NCI-H82 (cell line): ENCODE measurements around the gene SWI5.

Experiments
- DNase-seq: peaks from one replicate; lab custom pipeline; 2025; lab: John Stamatoyannopoulos, UW

SWI5 gene

DNA sequence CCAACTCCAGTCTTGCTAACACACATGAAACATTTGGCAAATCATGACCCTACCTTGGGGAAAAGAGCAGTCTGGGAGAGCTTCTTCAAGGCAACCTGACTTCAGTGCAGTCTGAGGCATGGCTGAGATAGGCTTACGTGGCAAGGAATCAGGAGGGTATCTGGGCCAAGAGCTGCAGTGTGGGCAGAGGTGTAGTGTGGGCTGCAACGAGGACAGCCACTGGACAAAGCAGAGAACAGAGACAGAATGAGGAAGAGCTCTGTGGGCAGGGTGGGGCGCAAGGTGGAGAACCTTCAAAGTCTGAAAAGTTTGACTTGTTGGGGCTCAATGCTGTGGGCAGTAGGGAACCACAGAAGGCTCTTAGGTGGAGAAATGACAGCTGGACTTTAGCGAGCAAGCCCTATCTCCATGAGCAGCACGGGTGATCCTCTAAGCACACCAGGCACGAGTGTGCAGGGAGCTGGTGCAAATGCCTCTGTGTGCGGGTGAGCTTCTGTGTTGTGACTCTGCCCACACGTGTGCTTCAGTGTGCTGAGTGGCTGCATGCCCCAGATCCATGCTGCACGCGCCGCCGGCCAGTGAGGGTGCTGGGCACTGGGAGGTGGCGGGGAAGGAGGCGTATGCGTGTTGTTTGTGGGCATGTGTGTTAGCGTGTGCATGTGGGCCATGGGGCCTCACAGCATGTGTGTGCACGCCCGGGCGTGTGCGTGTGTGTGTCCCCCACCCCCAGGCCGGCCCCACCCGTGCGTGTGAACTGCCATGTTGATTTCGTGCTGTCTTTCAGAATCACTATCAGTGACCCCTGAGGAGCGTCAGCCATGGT, 23.5 kb upstream of the SWI5 start:
- DNase-seq = no peak

DNA sequence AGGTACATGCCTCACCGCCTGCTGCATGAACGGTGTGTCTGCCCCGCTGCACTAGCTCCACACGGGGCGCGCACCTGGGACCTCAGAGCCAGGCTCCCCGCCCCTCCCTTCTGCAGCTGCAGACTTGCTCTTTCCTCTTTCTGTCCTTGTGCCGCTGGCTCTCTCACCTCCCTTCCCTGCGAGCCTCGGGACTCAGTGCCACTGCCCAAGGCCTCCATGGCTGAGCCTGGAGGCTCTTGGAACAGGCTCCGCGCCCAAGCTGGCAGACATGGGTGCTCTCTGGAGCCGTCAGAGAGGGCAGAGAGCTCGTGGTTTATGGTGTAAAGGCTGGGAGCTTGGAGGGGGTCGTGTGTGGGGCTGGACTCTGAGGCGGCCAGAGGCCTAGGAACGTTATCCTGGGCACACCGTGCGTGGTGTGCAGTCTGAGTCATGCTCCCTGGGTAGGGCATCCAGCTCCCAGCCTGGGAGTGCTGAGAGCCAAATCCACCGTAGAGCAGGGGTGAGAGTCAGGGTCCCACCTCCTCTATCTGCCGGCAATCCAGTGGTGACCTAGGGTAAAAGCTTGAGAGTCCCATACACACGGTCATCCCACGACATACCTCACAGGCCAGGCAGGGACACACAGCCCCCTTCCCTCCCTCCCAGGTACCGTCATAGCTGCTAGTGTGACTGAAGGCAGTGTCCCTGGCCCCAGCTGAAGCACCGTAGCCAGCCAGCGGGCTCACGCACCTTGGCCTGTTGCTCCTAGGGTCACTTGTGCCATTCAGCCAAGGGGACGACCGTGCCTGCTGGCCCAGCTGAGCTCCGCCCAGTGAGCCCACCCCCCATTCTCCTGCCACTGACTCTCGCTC, 22.7 kb upstream of the SWI5 start:
- no peak for DNase-seq

DNA sequence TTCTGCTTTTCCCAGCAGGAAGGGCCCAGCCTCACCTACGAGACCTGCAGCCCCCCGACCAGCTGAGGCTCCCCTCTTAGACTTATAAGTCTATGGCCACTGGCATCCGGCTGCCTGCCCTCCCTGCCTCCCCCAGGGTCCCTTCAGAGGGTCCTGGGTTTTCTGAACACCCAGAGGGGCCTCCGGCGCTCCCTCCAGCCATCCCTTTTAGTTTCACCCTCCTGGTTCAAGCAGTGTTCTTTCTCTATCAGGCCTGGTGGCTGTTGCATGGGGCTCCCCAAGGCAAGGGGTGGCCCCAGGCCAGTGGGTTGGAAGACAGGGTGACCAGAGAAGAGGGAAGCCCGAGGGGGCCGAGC, 22.1 kb upstream of the SWI5 start:
- no peak for DNase-seq

DNA sequence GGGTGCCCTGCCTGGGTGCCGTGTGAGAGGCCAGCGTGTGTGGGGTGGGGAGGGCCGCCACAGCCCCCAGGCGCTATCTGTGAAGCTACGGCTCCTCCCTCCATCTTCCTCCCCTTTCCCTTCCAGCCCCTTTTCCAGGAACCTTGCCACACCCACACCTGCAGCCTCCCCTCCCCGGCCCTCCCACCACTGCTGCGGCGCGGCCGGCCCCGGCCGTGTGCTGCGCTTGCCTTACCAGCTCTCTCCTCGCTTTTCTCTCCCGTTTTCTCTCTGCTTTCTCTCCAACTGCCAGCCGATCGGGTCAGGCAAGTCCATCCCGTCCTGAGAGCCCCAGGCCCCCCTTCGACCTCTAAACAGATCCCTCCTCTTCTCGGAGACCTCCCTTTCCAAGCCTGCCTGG, 21.7 kb upstream of the SWI5 start:
- no peak for DNase-seq

DNA sequence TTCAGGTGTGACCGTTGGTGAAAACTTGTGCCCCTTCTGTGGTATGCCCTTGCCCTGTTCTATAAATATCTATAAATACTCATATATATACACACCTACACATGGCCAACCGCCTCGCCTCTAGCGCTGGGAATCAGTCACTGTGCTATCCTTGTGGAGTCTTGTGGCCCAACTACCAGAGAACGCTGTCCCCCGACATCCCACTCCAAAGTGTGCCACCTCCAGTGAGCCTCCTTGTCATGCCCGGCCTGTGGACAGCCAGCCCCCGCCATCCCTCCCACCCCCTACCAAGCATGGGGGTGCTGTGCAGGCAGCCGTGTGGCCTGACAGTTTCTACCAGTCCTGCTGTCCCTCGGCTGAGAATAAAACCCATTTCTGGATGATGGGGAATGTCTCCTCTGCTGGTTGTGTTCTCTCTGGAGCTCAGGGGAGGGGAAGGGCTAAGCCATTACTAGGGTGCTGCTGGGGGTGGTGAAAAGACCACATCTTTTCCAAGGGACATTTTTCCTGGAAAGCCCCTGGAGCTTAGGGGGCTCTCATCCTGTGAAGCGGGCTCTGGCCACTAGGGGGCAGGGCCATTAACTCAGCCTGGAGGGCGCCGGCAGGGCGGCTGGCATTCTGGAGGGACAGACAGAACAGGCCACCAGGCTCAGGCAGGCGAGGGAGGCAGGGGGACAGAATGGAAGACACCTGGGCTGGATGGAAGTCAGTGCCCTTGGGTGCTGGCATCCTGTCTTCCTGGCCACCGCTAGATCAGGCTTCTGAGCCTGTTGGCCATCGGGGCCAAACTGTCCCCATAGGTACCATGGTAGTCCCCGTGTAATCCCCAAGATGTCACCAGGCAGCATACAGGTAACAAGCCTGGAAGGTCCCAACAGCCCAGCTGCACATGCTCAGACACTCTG, 21.0 kb upstream of the SWI5 start:
- DNase-seq = peak; percentile 85

DNA sequence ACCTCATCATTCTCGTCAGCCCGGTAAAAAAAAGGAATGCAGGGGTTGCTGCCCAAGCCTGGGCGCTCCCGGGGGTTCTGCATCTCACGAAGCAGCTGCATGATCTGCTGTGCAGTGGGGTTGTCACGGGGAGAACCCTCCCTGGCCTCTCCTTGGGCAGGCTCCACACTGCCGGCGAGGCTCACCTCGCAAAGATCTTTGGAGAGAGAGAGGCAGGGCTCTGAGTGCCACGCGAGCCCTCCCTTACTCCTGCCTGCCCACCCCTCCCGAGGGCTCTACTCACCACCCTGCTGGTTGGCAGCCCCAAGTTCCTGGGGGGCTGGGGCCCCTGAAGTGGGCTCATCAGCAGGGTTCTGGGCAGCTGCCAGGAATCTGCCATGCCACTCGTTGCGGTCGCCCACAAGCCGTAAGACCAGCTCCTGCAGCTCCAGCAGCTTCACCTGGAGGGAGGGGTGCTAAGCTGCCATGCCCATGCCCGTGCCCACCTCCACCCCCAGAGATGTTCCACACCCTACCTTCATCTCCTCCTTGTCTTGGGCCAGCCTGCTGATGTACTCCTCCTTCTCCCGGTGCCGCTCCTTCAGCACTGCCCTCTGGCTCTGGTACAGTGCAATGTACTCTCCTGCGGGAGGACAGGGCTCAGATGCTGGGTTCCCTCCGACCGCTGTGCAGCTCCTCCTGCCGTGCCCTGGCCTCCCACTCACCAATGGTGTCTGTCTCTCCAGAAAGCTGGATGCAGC, 18.8 kb upstream of the SWI5 start:
- no peak for DNase-seq

DNA sequence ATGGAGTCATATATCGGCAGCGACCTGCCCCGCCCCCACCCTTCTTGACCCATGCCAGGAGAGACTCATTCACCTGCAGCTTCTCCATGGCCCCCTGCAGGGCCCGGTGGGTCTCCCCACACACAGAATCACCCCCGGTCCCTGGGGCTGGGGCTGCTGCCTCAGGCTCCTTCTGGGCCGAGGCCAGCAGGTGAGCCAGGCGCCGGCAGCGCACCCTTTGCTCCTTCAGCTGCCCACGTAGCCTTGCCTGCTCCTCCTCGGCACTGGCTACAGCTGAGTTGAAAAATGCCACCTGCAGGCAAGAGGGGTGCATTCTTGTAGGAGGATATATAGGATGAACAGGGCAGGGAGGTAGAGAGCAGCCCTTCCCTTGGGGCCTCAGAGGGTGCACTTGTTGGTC, 18.2 kb upstream of the SWI5 start:
- DNase-seq = no peak

DNA sequence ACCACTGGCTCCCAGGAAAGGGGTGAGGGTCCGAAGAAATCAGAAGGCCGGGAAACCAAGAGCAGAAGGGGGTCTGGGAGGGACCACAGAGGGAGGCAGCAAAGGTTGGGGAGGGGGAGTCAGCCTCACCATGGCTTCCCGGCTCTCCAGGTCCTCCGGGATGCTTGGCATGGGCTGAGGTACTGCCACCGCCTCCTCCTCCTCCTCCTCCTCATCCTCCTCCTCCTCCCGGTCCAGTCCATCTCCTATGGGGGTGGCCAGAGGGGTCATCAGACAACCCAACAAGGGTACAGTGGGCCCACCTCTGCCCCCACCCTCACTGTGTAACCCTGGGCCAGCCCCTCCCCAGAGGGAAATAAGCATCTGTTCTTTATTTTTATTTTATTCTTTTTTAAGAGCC, 17.8 kb upstream of the SWI5 start:
- no peak for DNase-seq

DNA sequence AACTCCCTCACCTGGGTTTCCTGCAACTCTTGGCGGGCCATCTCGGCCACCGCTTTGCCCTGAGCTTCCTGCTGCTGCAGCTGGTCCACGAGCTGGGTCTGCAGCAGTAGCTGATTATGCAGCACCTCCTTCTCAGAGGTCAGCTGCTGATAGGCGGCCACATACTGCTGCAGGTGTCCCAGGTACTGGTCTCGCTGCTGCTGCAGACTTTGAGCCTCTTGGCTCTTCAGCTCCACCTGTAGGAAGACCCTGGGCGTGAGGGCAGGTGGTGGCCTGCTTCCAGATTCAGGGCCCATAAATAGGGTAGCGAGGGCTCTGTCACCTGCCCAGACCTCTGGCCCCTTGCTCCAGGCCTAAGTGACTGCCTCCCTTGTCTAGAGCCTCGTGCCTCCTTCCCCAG, 16.9 kb upstream of the SWI5 start:
- no peak for DNase-seq

DNA sequence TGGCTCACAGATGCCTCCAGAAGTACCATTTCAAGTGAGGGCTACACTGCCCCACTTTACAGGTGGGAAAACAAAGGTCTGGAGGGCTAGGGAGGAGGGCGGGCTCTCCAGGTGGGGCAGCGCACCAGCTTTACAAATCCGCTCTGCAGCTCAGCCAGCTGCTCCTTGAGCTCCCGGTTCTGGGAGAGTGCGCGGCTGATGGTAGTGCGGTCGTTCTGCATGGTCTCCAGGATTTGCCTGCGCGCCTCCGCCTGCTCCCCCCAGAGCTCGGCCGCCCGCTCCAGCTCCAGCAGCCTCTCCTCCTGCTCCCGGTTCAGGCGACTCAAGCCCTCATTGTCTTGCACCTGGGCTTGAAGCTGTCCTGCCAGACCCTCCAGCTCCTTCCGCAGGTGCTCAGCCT, 15.7 kb upstream of the SWI5 start:
- no peak for DNase-seq

DNA sequence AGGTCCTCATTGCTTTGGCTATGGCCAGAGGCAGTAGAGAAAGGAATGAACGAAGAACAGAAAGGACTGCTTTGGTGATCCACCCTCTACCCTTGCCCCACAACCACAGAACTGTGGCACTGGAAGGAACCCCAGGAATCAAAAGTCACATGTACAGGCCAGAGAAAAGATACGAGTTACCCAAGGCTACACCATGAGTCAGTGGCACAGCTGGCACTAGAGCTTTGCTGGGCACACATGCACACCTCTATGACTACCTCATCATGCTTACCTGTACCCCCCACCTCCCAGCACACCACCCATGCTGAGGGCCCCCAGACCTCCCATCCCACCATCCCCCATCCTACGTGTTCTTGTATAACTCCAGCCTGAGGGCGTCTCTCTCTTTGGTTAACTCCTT, 13.4 kb upstream of the SWI5 start:
- no peak for DNase-seq

DNA sequence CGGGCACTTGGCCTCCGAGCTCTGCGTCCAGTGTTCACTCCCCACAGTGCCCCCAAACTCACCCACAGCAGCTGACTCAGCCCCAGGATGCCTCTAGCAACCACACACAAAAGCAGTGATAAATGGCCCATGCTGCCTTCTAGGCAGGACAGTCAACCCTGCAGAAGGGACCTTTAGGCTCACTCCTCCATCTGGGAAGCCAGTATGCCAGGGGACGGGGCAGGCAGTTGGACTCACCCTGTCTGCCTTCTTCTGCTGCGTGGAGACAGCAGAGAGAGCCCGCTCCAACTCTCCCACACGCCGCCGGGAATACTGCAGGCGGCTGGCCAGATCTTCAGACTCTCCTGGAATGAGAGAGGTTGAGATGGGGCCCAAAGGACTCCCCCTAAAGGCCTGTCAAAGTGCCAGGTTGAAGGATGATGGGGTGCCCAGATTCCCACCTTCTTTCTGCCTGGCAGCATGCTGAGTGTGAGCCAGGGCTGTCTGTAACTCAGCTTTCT, 10.7 kb upstream of the SWI5 start:
- no peak for DNase-seq

DNA sequence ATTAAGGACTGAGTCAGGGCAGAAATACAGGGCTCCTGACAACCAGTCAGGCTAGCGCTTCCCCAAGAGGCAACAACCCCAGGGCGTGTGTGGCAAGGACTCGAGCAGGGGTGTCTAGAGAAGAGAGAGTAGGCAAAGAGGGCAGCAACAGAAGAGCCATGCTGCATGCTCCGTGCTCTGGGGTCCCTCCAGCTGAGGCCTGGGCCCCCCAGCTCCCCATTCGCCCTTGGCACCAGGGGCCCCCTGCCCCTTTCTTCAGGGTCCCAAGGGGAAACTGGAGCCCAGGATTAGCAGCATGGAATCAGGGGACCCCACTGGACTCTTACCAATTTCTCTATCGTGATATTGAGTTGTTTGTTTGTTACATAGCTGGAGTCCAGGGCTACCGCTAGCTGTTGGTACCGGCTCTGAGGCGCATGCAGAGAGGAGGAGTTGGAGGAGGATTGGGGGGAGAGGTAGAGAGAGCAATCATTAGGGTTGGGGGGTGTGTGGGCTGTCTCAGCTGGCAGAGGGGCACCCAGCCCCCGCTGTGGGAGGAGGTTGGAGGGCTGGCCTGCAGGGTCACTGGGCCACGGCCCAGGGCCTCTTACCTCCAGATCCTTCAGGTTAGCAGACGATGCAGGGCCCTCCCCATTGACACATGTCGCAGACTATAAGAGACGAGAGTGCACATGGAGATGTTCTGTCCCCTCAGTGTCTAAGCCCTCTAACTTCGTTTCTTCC, 9.0 kb upstream of the SWI5 start:
- no peak for DNase-seq

DNA sequence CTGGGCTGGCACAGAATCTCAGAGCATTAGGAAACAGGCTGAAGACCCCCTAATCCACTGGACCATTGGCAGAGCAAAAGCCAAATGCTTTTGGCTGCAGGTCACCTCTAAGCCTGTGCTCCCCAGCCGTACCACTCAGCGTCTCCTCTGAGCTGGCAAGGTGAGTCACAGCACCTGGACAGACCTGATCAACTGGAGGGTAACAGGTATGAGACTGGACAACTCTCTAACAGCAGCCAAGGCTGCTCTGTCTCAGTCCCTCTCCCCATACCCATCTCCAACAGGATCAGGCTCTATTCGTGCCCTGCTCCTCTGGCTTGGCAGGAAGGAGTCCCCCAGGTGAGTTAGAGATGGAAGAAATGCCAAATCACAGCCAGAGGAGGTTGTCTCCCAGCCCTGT, 5.0 kb upstream of the SWI5 start:
- no peak for DNase-seq

DNA sequence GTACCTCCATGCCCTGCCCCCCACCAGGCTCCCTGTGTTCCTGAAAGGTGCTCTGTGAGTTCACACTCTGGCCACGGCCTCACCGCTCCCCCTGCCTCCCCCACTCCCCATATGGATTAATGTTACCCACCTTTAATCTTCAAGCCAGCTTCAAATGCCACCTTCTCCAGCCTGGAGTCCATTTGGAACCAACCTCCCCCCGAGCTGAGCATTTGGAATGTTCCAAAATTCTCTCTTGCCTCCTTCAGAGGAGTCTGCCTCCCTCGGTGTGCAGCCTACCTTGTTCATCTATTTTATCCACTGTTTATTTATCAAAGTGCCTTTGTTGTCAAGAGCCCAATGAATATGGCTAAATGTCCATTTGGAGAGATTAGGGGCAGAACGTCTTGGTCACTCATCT, 4.6 kb upstream of the SWI5 start:
- DNase-seq = no peak

DNA sequence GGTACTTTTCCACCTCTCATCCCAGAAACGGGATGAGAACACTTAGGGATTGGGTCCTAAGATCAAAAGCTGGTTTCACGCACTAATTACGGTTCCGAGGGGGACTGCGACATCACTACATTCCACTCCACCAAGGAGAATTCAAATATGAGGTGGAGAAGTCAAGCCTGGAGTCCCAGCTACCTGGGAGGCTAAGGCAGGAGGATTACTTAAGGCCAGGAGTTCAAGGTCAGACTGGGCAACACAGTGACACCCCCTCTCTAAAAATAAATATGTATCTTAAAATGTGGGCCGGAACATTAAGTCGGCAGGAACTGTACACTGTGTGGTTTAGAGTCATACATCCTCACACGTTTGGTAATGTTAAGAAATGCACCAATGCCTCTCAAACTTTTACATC, 1.8 kb upstream of the SWI5 start:
- no peak for DNase-seq

DNA sequence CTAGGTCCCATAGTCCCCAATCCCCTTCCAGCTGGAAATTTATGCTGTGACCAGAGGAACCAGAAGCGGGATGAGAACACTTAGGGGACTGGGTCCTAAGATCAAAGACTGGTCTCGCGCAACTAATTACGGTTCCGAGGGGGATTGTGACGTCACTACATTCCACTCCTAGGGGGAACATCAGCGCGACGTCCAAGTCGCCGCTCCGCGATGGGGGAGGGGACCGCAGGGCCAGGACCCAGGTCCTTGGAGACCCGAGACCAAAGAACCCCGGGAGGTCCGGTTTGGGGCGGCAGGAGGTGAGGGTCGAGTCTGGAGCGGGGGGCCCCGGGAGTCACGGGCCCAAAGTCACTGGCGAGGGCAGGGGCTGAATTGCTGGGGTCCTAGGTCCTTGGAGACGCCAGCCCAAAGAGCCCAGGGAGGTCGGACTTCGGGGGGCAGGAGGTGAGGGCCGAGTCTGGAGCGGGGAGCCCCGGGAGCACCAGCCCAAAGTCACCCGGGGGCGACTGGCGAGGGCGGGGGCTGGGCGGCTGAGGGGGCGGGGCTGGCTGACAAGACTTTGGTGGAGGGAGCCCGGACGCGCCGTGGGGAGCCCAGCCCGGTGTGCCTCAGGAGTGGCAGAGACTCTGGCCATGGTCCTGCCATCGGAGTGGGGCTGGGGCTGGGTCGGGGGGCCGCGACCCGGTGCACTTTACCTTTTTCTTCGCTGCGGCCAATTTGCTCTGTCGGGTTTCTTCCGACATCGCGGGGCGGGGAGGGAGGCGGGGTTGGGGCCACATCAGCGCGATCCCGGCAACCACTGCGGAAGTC, 673 bp upstream of the SWI5 start, which contains the start of gene GOLGA2:
GOLGA2 (minus strand) TSS at position 810 of the 810 bp plus-strand sequence; CDS start at position 779, 31 bp downstream.
- DNase-seq = peak; percentile 48

DNA sequence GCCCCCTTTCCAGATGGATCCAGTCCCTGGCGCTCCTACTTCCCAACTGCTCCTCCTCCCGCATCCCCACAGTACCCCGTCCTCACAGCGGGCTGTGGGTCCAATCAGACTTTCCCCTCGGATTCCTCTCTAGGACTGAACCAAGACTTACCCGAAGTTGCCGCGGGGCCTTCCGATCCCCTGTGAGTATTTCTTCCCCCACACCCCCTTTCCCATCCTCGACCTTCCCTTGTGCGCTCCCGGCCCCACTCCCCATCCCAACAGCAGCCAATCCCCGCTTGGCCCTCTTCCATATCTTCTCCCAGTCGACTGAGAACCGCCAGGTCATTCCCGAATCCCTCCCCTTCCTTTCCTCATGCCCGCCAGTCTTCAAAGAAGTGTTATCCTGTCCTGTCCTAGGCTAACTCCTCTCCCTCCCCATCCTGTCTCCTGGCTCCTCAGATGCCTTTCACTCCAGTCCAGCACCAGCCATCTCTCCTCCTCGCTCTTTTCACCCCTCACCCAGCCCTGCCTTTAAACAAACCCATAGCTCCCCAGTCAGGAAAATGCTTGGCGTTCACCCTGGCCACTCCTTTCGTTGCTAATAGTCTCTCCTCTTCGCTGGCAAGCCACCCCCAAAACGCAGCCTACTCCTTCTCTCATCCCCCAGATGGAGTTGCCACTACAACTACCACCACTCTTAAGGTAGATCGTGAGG, 646 bp downstream of the SWI5 start:
- DNase-seq = peak; percentile 59
